ENCODE measurements around the gene PLCB1. TPM values are rescaled to one million over a fixed set of nuclear protein-coding genes. Genes with fewer than 3 reads are reported as not detected.

PLCB1 gene
- total and polyA plus RNA-seq, 2 donors = 16.8 to 147 TPM

DNA sequence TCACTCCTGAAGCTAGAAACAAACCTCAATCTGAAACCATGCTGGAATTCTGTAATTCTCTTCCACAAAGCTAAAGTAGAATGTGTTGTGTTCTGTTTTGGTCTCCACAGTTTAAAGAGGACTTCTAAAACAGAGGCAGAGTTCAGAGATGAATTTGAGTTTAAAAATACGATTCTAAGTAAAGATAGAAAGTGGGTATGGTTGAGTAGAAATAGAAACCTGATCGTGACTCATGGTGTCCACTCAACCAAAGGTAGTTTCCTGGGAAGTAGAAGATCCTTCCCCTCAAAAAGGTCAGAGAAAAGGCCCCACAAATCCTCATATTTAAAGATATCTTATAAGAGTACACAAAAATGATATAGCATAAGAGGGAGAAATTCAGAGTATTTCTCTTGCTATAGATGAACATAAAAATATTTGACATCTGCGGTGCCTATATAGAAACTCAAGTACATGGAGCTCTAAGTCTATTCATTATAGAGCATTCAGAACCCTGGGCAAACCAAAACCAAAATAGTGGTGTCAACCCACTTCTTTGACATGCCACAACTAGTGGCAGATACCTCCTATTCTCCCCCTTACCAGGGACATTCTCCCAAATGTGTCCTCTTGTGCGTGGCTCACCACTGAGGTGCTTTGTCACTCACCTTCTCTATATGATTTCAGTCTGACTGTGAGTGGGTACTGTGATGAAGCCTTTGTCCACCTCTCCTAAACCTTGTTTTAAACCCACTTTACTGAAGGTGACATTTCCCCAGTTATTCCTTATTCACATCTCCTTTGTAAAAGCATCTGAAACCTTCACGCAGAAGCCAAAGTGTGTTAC, 84.5 kb downstream of the PLCB1 start:
- H3K4me1 ChIP-seq (ENCODE audit: insufficient read depth) = peaks cover 3% of the 10 kb centered on the region
- no peak for DNase-seq (ENCODE audit: extremely low spot score)
- no peak overlapping the region for H3K4me3 ChIP-seq (ENCODE audit: low read depth, low read length)
- H3K27ac ChIP-seq (ENCODE audit: low read depth) = no peak overlapping the region
- 94% methylated on average over 5 of the region's 5 CpGs for WGBS
- H3K36me3 ChIP-seq (ENCODE audit: insufficient read depth) = peaks cover 2% of the 10 kb centered on the region

DNA sequence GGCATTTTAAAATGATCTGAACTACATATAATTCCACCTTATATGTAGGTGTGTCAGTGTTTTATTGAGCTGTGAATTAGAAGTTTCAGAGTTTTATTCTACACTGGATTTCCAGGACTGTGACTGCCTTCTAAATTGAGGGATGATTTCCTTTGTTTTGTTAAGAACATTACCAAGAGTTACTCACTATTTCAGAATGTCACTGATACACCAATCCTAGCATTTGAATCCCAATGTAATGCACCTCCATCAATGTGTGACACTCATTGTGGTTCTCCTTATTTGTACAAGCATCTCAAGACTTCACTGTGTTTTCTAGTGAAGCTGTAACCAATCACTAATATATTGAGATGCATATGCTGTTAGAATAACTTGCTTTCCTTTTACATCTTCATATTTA, 86.8 kb downstream of the PLCB1 start:
- Histone ChIP-seq H3K27ac (ENCODE audit: low read depth) (no peak overlapping the region), H3K36me3 (ENCODE audit: insufficient read depth) (peaks cover 2% of the 10 kb centered on the region), H3K4me3 (ENCODE audit: low read depth, low read length) (no peak overlapping the region), H3K4me1 (ENCODE audit: insufficient read depth) (peaks cover 3% of the 10 kb centered on the region)
- no peak for DNase-seq (ENCODE audit: extremely low spot score)

DNA sequence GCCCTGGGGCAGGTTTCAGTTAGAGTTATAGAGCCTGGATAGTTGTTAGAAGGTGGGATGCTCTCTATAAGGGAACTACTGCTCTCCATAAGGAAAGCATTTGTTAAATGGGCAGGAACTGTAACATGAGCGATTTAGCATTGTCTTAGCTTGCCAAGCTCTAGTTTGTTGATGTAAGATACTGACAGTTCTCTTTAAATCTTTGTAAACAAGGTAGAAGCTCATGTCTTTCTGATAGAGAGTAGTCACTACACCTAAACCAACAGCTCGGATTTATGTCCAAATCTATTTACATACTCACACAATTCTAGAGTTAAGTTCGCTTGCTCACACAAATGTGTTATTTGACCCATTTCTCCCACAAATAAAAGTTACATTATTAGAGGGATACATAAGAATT, 87.3 kb downstream of the PLCB1 start:
- Histone ChIP-seq H3K4me1 (ENCODE audit: insufficient read depth) (peaks cover 3% of the 10 kb centered on the region), H3K36me3 (ENCODE audit: insufficient read depth) (peaks cover 2% of the 10 kb centered on the region), H3K4me3 (ENCODE audit: low read depth, low read length) (no peak overlapping the region), H3K27ac (ENCODE audit: low read depth) (no peak overlapping the region)
- no peak for DNase-seq (ENCODE audit: extremely low spot score)
- WGBS = 60% methylated on average over 3 of the region's 3 CpGs

DNA sequence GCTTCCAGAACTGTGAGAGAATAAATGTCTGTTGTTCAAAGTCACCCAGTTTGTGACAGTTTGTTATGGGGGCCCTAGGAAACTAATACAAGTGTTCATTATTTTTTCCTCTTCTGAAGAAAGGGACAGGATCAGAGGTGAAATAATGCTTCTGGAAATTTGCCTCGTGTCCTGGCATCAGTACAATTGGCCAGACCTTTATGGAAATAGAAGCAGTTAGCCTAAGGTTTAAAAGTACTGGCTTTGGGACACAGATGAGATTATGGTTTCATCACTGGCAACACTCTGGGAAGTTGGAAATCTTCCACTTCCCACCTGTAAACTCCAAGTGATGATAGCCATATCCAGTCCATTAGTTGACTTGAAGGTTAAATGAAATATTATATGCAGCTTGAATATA, 88.7 kb downstream of the PLCB1 start:
- Histone ChIP-seq H3K27ac (ENCODE audit: low read depth) (no peak overlapping the region), H3K4me1 (ENCODE audit: insufficient read depth) (peaks cover 3% of the 10 kb centered on the region), H3K36me3 (ENCODE audit: insufficient read depth) (peaks cover 2% of the 10 kb centered on the region), H3K4me3 (ENCODE audit: low read depth, low read length) (no peak overlapping the region)
- no peak for DNase-seq (ENCODE audit: extremely low spot score)
- WGBS = 20% methylated on average over 1 of the region's 1 CpG

DNA sequence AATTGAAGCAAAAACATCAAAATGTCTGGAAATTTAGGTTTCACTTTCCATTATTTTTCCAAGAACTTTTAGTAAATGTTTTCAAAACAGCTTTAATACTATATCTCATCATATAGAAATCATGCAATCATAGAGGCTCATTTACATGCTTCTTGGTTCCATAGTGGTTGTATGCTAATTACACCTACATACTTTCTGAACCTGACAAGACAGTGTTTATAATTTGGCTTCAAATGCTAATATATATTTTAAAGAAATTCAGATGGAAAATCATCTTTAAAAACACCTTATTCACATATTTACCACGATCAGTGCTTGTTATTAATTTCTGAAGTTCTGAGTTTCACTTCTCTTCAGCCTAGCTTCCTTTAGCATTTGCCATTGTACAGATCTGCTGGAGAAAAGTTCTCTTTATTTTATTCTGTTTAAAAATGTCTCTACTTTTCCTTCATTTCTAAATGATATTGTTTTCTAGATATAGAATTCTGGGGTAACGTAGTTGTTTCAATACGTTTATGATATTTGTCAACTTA, 89.9 kb downstream of the PLCB1 start:
- 97% methylated on average over 3 of the region's 3 CpGs for WGBS
- peaks cover 3% of the 10 kb centered on the region for H3K4me1 ChIP-seq (ENCODE audit: insufficient read depth)
- H3K36me3 ChIP-seq (ENCODE audit: insufficient read depth) = peaks cover 2% of the 10 kb centered on the region
- DNase-seq (ENCODE audit: extremely low spot score) = no peak
- H3K4me3 ChIP-seq (ENCODE audit: low read depth, low read length) = no peak overlapping the region
- no peak overlapping the region for H3K27ac ChIP-seq (ENCODE audit: low read depth)

DNA sequence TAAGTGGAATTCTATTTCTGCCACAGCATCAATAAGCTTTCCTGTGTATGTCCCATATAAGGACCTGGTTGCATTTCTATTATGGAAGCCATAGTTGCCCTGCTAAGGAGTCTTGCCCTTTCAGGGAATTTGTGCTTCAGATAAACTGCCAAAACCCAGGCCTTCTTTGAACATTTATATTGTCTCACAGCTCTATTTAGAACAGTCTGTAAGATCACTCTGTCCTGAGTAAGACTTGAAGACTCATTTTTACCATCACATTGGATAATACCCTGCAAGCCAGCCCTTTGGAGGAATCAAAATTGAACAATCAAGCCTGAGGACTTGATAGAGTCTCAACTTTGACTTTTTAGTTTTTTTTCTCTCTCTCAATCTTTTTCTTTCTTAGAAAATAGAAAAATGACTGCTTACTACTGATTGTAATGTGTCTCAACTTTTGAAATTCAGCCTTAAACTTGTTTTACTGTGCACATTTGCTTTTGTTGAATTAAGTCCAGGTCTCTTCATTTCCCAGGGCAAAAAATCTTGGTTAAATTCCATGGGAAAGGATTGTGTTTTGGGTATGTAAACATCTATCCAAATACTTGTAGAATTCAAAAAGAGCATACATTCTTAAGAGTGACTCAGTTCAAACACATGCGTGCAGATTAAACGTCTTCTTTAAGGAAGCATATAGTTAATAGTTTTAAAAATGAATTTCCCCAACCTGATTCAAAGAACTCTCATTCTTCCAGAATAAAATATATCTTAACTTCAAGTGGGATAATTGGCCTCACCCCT, 91.2 kb downstream of the PLCB1 start:
- no peak for DNase-seq (ENCODE audit: extremely low spot score)
- Histone ChIP-seq H3K36me3 (ENCODE audit: insufficient read depth) (peaks cover 2% of the 10 kb centered on the region), H3K4me1 (ENCODE audit: insufficient read depth) (peaks cover 3% of the 10 kb centered on the region), H3K4me3 (ENCODE audit: low read depth, low read length) (no peak overlapping the region), H3K27ac (ENCODE audit: low read depth) (no peak overlapping the region)
- WGBS = 29% methylated on average over 2 of the region's 2 CpGs

DNA sequence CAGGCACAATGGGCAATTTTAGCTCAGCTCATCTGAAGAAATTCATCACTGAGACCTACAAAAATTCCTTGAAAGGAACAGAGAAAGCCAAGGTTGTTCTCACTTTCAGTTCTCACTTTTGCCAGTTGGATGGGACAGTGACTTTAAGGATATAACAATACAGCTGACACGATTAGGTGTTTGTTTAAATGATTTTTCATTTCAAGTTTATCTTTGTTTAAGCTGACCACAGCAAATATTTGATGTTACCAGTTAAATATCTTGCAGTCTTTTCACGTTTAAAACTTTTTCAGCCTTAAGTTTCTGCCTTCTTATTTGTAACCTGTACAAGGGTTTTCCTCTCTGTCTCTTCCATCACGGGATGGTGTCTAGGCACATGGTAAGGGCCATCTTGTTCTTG, 93.6 kb downstream of the PLCB1 start:
- DNase-seq (ENCODE audit: extremely low spot score) = no peak
- no peaks in the 10 kb centered on the region for H3K36me3 ChIP-seq (ENCODE audit: insufficient read depth)
- no peak overlapping the region for H3K4me3 ChIP-seq (ENCODE audit: low read depth, low read length)
- no peak overlapping the region for H3K27ac ChIP-seq (ENCODE audit: low read depth)
- WGBS = 63% methylated on average over 3 of the region's 3 CpGs
- no peaks in the 10 kb centered on the region for H3K4me1 ChIP-seq (ENCODE audit: insufficient read depth)

DNA sequence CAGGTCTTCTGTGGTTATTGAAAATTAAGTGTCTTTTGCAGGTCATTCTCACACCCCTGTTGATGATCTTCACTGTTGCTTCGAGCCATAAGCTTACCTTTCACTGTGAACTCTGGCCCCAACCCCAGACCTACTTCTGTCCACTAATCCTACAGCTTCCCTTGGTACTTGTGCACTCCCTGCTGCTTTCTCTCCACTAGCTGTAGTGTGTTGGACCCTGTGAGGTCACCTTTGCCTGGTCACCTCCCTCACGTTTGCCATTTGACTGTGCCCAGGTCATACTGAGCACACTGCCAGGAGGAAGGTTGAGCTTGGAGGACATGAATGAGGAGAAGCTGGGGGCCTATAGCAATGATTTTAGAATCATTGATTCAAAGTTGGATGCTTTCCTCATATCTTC, 94.0 kb downstream of the PLCB1 start:
- Histone ChIP-seq H3K4me1 (ENCODE audit: insufficient read depth) (no peaks in the 10 kb centered on the region), H3K4me3 (ENCODE audit: low read depth, low read length) (no peak overlapping the region), H3K27ac (ENCODE audit: low read depth) (no peak overlapping the region), H3K36me3 (ENCODE audit: insufficient read depth) (no peaks in the 10 kb centered on the region)
- 96% methylated on average over 2 of the region's 2 CpGs for WGBS
- DNase-seq (ENCODE audit: extremely low spot score) = no peak

DNA sequence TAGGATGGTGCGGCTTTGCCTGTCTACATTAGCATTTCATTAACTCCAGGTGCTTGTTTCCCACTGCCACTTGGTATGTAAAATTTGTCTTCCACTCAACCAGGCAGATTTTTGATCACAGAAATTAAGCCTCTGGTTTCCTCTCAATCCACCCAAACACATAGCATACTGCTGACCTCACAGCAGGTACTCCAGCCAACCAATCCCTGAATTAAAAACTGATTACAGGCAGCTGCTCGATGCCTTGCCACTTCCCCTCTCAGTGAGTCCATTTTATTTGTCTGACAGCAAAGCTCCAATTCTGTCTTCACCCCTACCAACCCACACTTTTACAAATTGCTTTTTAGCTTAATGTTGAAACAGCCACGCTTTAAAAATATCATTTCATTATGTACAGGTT, 95.2 kb downstream of the PLCB1 start:
- Histone ChIP-seq H3K36me3 (ENCODE audit: insufficient read depth) (no peaks in the 10 kb centered on the region), H3K4me3 (ENCODE audit: low read depth, low read length) (no peak overlapping the region), H3K27ac (ENCODE audit: low read depth) (no peak overlapping the region), H3K4me1 (ENCODE audit: insufficient read depth) (no peaks in the 10 kb centered on the region)
- no peak for DNase-seq (ENCODE audit: extremely low spot score)
- WGBS = 90% methylated on average over 3 of the region's 3 CpGs

DNA sequence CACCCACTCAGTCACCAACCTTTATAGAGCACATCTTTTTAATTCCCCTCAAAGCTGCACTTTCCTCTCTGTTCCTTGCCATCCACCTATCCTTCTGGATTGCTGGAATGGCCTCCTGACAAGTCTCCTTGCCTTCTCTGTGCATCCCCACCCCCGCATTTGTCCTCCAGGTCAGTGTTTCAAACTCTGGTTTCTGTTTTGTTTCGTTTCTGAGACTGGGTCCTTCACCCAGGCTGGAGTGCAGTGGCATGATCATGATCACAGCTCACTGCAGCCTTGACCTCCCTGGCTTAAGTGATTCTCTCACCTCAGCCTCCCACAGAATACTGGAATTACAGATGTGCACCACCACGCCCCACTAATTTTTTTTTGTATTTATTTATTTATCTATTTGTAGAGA, 96.2 kb downstream of the PLCB1 start:
- no peaks in the 10 kb centered on the region for H3K36me3 ChIP-seq (ENCODE audit: insufficient read depth)
- WGBS = 93% methylated on average over 3 of the region's 3 CpGs
- DNase-seq (ENCODE audit: extremely low spot score) = no peak
- H3K4me3 ChIP-seq (ENCODE audit: low read depth, low read length) = no peak overlapping the region
- H3K27ac ChIP-seq (ENCODE audit: low read depth) = no peak overlapping the region
- H3K4me1 ChIP-seq (ENCODE audit: insufficient read depth) = no peaks in the 10 kb centered on the region

DNA sequence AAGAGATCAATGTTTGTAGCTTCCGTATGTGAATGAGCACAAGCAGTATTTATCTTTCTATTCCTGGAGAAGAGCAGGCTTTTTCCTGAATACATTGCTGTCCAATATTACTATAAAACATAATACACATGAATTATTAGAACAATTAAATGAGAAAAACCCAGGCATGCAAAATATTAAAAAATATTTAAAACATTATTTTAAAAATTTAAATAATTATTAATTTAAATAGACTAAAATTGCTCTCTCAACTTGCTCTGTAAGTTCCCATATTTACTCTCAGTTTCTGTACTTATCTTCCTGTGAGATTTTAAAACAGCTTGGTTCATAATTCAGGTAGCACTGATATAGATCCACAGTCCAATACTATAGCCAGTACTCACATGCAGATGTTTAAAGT, 97.0 kb downstream of the PLCB1 start:
- no peak overlapping the region for H3K4me3 ChIP-seq (ENCODE audit: low read depth, low read length)
- 95% methylated on average over 1 of the region's 1 CpG for WGBS
- DNase-seq (ENCODE audit: extremely low spot score) = no peak
- no peaks in the 10 kb centered on the region for H3K36me3 ChIP-seq (ENCODE audit: insufficient read depth)
- H3K4me1 ChIP-seq (ENCODE audit: insufficient read depth) = no peaks in the 10 kb centered on the region
- no peak overlapping the region for H3K27ac ChIP-seq (ENCODE audit: low read depth)

DNA sequence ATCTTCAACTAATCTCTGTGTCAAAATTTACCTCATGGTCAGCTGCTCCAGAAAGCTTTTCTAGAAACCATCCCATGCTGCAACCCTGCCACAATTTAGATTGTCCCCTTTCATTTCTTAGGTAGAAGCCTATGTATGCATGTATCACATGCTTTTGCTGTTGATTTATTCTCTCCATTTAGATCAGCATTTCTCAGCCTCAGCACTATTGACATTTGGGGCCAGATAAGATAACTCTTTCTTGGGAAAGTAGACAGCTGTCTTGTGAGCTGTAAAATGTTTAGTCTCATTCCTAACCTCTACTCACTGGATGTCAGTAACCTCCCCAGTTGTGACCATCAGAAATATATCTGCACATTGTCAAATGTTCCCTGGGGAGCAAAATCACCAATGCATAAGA, 99.0 kb downstream of the PLCB1 start:
- DNase-seq (ENCODE audit: extremely low spot score) = no peak
- H3K4me3 ChIP-seq (ENCODE audit: low read depth, low read length) = no peak overlapping the region
- H3K36me3 ChIP-seq (ENCODE audit: insufficient read depth) = no peaks in the 10 kb centered on the region
- no peak overlapping the region for H3K27ac ChIP-seq (ENCODE audit: low read depth)
- no peaks in the 10 kb centered on the region for H3K4me1 ChIP-seq (ENCODE audit: insufficient read depth)

DNA sequence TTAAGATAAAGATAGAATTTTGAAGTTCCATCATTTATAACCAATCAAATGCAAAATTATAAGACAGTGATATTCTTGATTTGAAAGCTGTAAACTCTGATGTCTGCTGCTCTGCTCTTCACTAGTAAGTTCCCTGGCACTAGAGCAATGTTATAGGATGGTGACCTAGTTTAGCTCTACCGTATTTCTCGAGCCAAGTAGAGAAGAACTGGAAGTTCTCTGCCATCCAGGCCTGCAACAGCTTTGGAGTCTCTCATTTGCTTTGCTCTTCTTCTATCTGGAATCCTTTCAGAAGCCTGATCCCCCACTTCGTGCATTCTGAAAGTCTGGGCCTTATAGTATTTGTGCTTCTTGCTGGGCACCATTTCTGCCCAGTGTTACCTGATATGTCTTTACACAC, 100.3 kb downstream of the PLCB1 start:
- Histone ChIP-seq H3K4me3 (ENCODE audit: low read depth, low read length) (no peak overlapping the region), H3K36me3 (ENCODE audit: insufficient read depth) (no peaks in the 10 kb centered on the region), H3K27ac (ENCODE audit: low read depth) (no peak overlapping the region), H3K4me1 (ENCODE audit: insufficient read depth) (no peaks in the 10 kb centered on the region)
- no peak for DNase-seq (ENCODE audit: extremely low spot score)
- WGBS = 48% methylated on average over 3 of the region's 3 CpGs

DNA sequence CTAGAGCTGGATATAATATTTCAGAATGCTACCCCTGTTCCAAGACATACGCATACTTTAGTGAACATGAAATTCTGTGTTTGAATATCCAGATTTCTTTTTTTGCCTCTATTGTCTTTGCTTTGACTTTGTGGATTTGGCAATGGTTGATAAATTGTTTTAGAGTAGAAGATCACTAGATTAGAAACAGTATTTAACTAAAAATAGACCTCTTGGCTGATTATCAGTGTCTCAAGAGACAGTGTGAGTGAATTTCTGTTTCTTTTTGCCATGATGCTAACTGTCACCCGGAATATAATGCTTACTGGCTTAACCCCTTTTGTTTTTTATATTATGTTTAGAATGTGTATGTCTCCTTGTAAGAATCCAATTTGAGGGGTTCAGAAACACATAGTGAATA, 102.5 kb downstream of the PLCB1 start:
- Histone ChIP-seq H3K4me3 (ENCODE audit: low read depth, low read length) (no peak overlapping the region), H3K4me1 (ENCODE audit: insufficient read depth) (no peaks in the 10 kb centered on the region), H3K27ac (ENCODE audit: low read depth) (no peak overlapping the region), H3K36me3 (ENCODE audit: insufficient read depth) (no peaks in the 10 kb centered on the region)
- 31% methylated on average over 2 of the region's 2 CpGs for WGBS
- DNase-seq (ENCODE audit: extremely low spot score) = no peak
